ENCODE measurements around the gene SULF2.

The SULF2 gene

GRCh38 chr20:47816487-47817451 is 31.5 kb upstream of the SULF2 start:
- TF ChIP-seq TCF4 (CRISPR knock-in tag; IDR thresholded peaks at IDR 0.05; ENCODE audit: borderline replicate concordance) (no peak), TOX (CRISPR knock-in tag; IDR thresholded peaks at IDR 0.05; ENCODE audit: borderline replicate concordance) (no peak), ESRRG (CRISPR knock-in tag; IDR thresholded peaks at IDR 0.05) (no peak), CSRNP3 (CRISPR knock-in tag; IDR thresholded peaks at IDR 0.05) (no peak), BACH2 (CRISPR knock-in tag; IDR thresholded peaks at IDR 0.05; ENCODE audit: borderline replicate concordance) (no peak), ZFP3 (CRISPR knock-in tag; IDR thresholded peaks at IDR 0.05) (no peak), ISL1 (CRISPR knock-in tag; IDR thresholded peaks at IDR 0.05) (no peak), OSR1 (CRISPR knock-in tag; IDR thresholded peaks at IDR 0.05) (no peak), RARB (CRISPR knock-in tag; IDR thresholded peaks at IDR 0.05) (no peak), ZNF565 (CRISPR knock-in tag; conservative IDR thresholded peaks at IDR 0.05; ENCODE audit: low read depth) (no peak), ZFP30 (CRISPR knock-in tag; IDR thresholded peaks at IDR 0.05) (no peak), SNAI2 (CRISPR knock-in tag; IDR thresholded peaks at IDR 0.05) (no peak), ZNF8 (CRISPR knock-in tag; IDR thresholded peaks at IDR 0.05) (no peak), CSDC2 (CRISPR knock-in tag; IDR thresholded peaks at IDR 0.05) (no peak), ARNTL (CRISPR knock-in tag; IDR thresholded peaks at IDR 0.05; ENCODE audit: borderline replicate concordance, low read depth) (no peak)
- ATAC-seq = no peak

- TF ChIP-seq CREB5 (CRISPR knock-in tag; IDR thresholded peaks at IDR 0.05; ENCODE audit: low read depth) (no peak), CSRNP3 (CRISPR knock-in tag; IDR thresholded peaks at IDR 0.05) (no peak), TSHZ2 (CRISPR knock-in tag; IDR thresholded peaks at IDR 0.05) (no peak), ARNTL (CRISPR knock-in tag; IDR thresholded peaks at IDR 0.05; ENCODE audit: borderline replicate concordance, low read depth) (no peak), ZNF70 (CRISPR knock-in tag; IDR thresholded peaks at IDR 0.05) (no peak), PPARA (CRISPR knock-in tag; IDR thresholded peaks at IDR 0.05; ENCODE audit: borderline replicate concordance) (no peak), ESRRG (CRISPR knock-in tag; IDR thresholded peaks at IDR 0.05) (no peak), PATZ1 (CRISPR knock-in tag; IDR thresholded peaks at IDR 0.05; ENCODE audit: borderline replicate concordance) (no peak), CSDC2 (CRISPR knock-in tag; IDR thresholded peaks at IDR 0.05) (no peak), OSR1 (CRISPR knock-in tag; IDR thresholded peaks at IDR 0.05) (no peak), TCF4 (CRISPR knock-in tag; IDR thresholded peaks at IDR 0.05; ENCODE audit: borderline replicate concordance) (no peak), TOX (CRISPR knock-in tag; IDR thresholded peaks at IDR 0.05; ENCODE audit: borderline replicate concordance) (no peak), ISL1 (CRISPR knock-in tag; IDR thresholded peaks at IDR 0.05) (no peak), ZC3H10 (CRISPR knock-in tag; IDR thresholded peaks at IDR 0.05) (no peak), ZNF565 (CRISPR knock-in tag; conservative IDR thresholded peaks at IDR 0.05; ENCODE audit: low read depth) (no peak), GLIS3 (CRISPR knock-in tag; IDR thresholded peaks at IDR 0.05) (no peak), ZNF8 (CRISPR knock-in tag; IDR thresholded peaks at IDR 0.05) (no peak)
- no peak for ATAC-seq
Measured at GRCh38 chr20:47815866-47816265, 30.6 kb upstream of the SULF2 start.
